ENCODE data around the gene HDAC9.

DNA sequence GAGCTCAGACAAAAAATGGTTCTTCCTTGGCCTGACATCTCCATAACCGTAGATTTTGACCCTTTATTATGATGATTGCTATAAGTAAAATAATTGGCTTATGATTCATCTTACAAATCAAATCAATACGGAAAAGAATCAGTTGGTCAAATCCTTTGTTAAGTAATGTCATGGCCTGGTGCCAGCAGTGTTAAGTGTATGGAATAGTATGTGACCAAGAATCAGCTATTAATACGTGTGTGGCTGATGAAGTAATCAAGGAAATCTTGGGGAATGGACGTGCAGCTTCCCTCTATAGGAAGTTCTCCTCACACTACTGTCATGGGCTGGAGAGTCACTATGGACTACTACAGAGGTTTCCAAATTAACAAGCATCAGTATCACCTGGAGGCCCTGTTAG is 391.3 kb downstream of the HDAC9 start:
- TF ChIP-seq CTCF (IDR thresholded peaks at IDR 0.05 in 2 of 3, conservative IDR thresholded peaks at IDR 0.05 in 1 of 3; ENCODE audit: borderline replicate concordance in 1 of 3, insufficient read depth in 1 of 3, low read depth in 2 of 3, low read length in 2 of 3) (no peak), MAX (IDR thresholded peaks at IDR 0.05) (no peak)
